Measurements from ENCODE around the gene ZNF546.

Gene ZNF546

DNA sequence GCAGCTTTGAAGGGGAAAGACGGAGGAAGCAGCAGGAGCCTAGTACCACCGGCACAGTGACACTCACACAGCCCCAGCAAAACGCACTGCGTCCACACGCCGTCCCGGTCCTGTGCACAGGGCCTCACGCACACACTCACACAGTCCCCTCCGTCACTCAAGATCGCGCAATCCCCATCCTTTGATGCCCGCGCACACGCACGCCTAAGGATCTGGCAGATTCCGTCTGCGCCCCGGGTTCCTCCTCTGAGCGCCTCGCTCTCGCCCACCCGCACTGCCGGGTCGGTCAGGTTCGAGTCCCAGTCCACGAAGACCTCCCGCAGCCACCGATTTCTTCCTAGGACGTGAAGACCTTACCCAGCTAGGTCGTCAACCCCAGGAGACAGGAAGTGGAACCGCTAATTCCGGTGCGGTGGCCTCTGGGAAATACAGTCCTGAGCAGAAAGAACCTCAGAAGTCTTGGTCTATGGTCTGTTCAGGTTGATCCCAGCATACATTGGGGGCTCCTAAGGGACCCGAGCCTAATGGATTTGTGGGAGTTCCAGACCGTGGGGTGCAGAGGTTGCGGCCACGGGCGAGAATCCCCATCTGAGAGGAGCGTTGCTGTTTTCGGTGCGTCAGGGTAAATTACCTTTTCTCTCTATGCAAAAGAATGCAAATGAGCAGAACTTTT is 59.1 kb downstream of the ZNF546 start, which contains the start of gene ZNF780B:
TSS of gene ZNF780B (minus strand) at position 400 of the 673 bp plus-strand sequence. CDS start 5,899 bp downstream, outside the sequence.
- Histone ChIP-seq H3K36me3 (ENCODE audit: insufficient read depth, low read length) (no peaks in the 10 kb centered on the region), H3K4me1 (ENCODE audit: insufficient read depth, low read length) (no peaks in the 10 kb centered on the region), H3K9me3 (ENCODE audit: control insufficient read depth, insufficient read depth, low read length) (no peaks in the 10 kb centered on the region; the same call in 1 of the 2 replicates), H3K9ac (ENCODE audit: low read depth, low read length) (peak within 1 kb of the TSS; percentile 89)

DNA sequence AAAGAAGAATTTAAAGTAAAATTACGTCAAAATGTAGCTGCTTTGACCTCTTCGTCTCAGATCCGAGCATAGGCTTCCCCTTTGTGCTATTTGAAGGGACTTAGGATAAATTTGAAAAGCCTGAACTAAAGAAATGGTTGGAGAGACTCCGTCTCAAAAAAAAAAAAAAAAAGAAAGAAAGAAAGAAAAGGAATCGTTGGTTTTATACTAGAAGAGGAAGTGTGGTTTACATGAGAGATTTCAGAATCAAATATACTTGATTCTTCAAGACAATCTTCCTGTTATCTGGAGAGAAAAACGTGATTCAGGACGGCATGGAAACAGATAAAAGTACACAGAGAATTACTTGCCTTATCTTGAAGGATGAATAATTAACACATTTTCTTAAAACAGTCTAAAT is 59.6 kb downstream of the ZNF546 start:
- Histone ChIP-seq H3K4me1 (ENCODE audit: insufficient read depth, low read length) (no peaks in the 10 kb centered on the region), H3K9me3 (ENCODE audit: control insufficient read depth, insufficient read depth, low read length) (no peaks in the 10 kb centered on the region; the same call in 1 of the 2 replicates), H3K36me3 (ENCODE audit: insufficient read depth, low read length) (no peaks in the 10 kb centered on the region), H3K9ac (ENCODE audit: low read depth, low read length) (peak overlapping the region; percentile 89)

- Histone ChIP-seq H3K4me1 (ENCODE audit: insufficient read depth, low read length) (no peaks in the 10 kb centered on the region), H3K36me3 (ENCODE audit: insufficient read depth, low read length) (no peaks in the 10 kb centered on the region), H3K9ac (ENCODE audit: low read depth, low read length) (no peak overlapping the region), H3K9me3 (ENCODE audit: control insufficient read depth, insufficient read depth, low read length) (no peaks in the 10 kb centered on the region; the same call in 1 of the 2 replicates)
These were observed 60.3 kb downstream of the ZNF546 start for GRCh38 chr19:40057166-40057565.

GRCh38 chr19:40059624-40060023 is 62.8 kb downstream of the ZNF546 start:
- Histone ChIP-seq H3K36me3 (ENCODE audit: insufficient read depth, low read length) (no peaks in the 10 kb centered on the region), H3K4me1 (ENCODE audit: insufficient read depth, low read length) (no peaks in the 10 kb centered on the region), H3K9me3 (ENCODE audit: control insufficient read depth, insufficient read depth, low read length) (no peaks in the 10 kb centered on the region; the same call in none of the 2 replicates), H3K9ac (ENCODE audit: low read depth, low read length) (no peak overlapping the region)

GRCh38 chr19:40070058-40070457 is 73.2 kb downstream of the ZNF546 start:
- H3K36me3 ChIP-seq (ENCODE audit: insufficient read depth, low read length): peaks cover 10% of the 10 kb centered on the region; the same call in 1 of the 2 replicates
- H3K9me3 ChIP-seq (ENCODE audit: control insufficient read depth, insufficient read depth, low read length): peaks cover 22% of the 10 kb centered on the region; the same call in 1 of the 2 replicates
- no peaks in the 10 kb centered on the region for H3K4me1 ChIP-seq (ENCODE audit: insufficient read depth, low read length)
- H3K9ac ChIP-seq (ENCODE audit: low read depth, low read length): no peak overlapping the region

All from ES-I3 (cell line).